ENCODE data around the gene SERGEF. TPM values are rescaled to one million over a fixed set of nuclear protein-coding genes. Genes with fewer than 3 reads are reported as not detected.

Gene SERGEF
- total RNA-seq, 1 experiment from 2014 or later: 31.4 TPM

GRCh38 chr11:17839450-17839849 is 173.4 kb downstream of the SERGEF start:
- no peak overlapping the region for H3K18ac ChIP-seq (ENCODE audit: insufficient read length, low read depth, low read length)
- H3K36me3 Mint-ChIP-seq (ENCODE audit: insufficient read depth in 1 of 3, low read depth in 3 of 3): peaks cover 0 to 1% (median 0%) of the 10 kb centered on the region in 3 experiments; a peak in 1 of 7 replicates
- H3K4me3 Mint-ChIP-seq: no peak overlapping the region
- no peak overlapping the region for H3K14ac ChIP-seq (ENCODE audit: insufficient read depth, low read length)
- no peaks in the 10 kb centered on the region for H3K4me1 ChIP-seq (ENCODE audit: insufficient read depth, low read length)
- no peak for TF ChIP-seq CTCF (conservative IDR thresholded peaks at IDR 0.05)
- H2AK5ac ChIP-seq (ENCODE audit: insufficient read length, low read length): no peak overlapping the region
- no peak for DNase-seq
- no peak overlapping the region for H3K56ac ChIP-seq (ENCODE audit: insufficient read length, low read depth, low read length)
- no peak overlapping the region for H4K8ac ChIP-seq (replicated peaks; ENCODE audit: insufficient read length, low read depth, low read length)
- no peak overlapping the region for H2BK120ac ChIP-seq (ENCODE audit: low read depth, low read length, poor library complexity, severe bottlenecking)
- H3K23me2 ChIP-seq (ENCODE audit: insufficient read length, low read depth, low read length, poor library complexity, severe bottlenecking): no peaks in the 10 kb centered on the region
- no peak overlapping the region for H3K27ac Mint-ChIP-seq
- no peak overlapping the region for H3T11ph ChIP-seq (ENCODE audit: low read length)
- no peaks in the 10 kb centered on the region for H3K79me1 ChIP-seq (ENCODE audit: insufficient read depth, low read depth, low read length, poor library complexity, severe bottlenecking)
- no peaks in the 10 kb centered on the region for H3K27me3 ChIP-seq (ENCODE audit: insufficient read depth, low read length)
- H2BK20ac ChIP-seq (ENCODE audit: low read depth, low read length, poor library complexity, severe bottlenecking): no peak overlapping the region
- H2BK15ac ChIP-seq (ENCODE audit: low read depth, low read length): no peak overlapping the region
- H3K23ac ChIP-seq (ENCODE audit: insufficient read length, low read depth, low read length): no peak overlapping the region
- H3K9me3 ChIP-seq (ENCODE audit: control insufficient read depth, low read depth, low read length): no peaks in the 10 kb centered on the region
- H2AFZ ChIP-seq (ENCODE audit: low read length): no peak overlapping the region
- H3K9me3 Mint-ChIP-seq: no peaks in the 10 kb centered on the region
- H3K4me1 Mint-ChIP-seq: peaks cover 2 to 3% of the 10 kb centered on the region in 2 experiments; a peak in 2 of 4 replicates
- no peak overlapping the region for H3K4me2 ChIP-seq (ENCODE audit: insufficient read depth, insufficient read length, low read length)
- no peak overlapping the region for H3K4ac ChIP-seq (ENCODE audit: low read depth, low read length)
- H4K91ac ChIP-seq (ENCODE audit: insufficient read length, low read depth, low read length): no peak overlapping the region
- H3K27me3 Mint-ChIP-seq (ENCODE audit: low read depth): no peaks in the 10 kb centered on the region
- H3K9ac ChIP-seq (ENCODE audit: extremely low read depth, insufficient read length, low read length): no peak overlapping the region
- no peak overlapping the region for H4K5ac ChIP-seq (ENCODE audit: insufficient read length, low read depth, low read length)
- no peak overlapping the region for H2BK12ac ChIP-seq (ENCODE audit: insufficient read length, low read depth, low read length)
- no peak overlapping the region for H2BK5ac ChIP-seq (ENCODE audit: insufficient read length, low read length)
- WGBS (ENCODE audit: extremely low coverage, insufficient read length, low lambda C conversion rate): no CpG with 5 or more reads among the region's 5 CpGs
- no peak overlapping the region for H3K27ac ChIP-seq (ENCODE audit: insufficient read length, low read depth, low read length)
- no peaks in the 10 kb centered on the region for H3K79me2 ChIP-seq (ENCODE audit: insufficient read depth, low read length)
- H4K20me1 ChIP-seq (ENCODE audit: control insufficient read depth, insufficient read depth, insufficient read length): no peaks in the 10 kb centered on the region
